TTC549 (cell line): ENCODE results near the gene PPP1R7.
"Not testable (repeated sequence)": the region's sequence is repeated elsewhere in the genome, so short reads cannot be mapped to it uniquely, and the experiment has no call there.

Experiments used
- FAIRE-seq: peaks from 2 replicates; lab custom pipeline; 2012; peaks lifted over from hg19 to GRCh38; lab: Jason Lieb, UNC

PPP1R7 gene

DNA sequence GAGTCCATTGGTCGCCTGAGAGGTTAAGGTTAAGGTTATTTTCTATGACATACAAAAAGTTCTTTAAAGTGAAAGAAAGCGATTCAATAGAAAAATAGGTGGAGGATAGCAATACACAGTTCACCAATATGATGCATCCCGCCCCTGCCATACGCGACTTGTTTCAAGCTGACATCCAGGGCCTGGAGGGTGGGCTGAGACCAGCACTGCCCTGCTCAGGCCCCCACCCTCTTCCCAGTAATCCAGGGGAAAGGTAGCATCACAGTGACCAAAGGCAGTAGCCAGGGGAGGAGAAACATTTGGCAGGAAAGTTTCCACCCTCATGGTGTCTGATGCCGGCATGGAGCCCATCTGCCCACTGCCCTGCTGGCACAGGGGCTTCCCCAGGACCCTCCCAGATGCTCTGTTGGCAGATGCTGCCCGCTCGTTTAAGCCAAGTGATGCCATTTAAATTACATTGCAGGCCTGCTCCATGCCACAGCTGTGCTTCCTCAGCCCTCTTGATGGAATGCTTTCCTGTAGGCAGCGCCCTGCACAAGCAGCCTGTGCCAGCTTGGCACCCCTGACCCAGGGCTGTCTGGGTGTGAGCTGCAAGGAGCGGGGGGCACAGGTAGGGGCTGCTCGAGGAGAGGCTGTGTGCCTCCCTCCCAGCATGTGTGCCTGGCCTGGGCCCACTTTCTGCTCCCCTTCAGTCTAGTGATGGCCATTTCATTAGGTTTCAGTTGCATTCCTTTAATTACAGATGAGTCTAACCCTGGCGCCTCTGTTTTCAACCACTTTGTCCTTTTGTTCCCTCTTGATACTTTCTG lies 27.5 kb downstream of the PPP1R7 start:
- no peak for FAIRE-seq

DNA sequence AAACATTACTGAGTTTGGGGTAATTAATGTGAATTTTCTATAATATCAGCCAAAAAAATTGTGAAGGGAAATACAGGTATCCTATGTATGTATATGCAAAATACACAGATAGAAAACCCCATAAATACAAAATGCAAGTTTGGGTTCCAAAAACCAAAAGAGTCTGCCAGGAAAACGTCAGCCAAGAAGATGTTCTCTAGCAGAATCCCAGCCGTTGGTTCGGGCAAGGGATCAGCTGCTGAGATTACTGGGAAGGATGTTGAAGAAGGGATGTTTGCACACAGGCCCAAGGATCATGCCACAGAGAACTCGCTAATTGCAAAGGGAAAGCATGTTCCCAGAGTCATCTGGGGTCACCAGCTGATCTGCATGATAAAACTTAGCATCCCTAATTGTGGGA lies 28.7 kb downstream of the PPP1R7 start:
- no peak for FAIRE-seq

GRCh38 chr2:241179899-241180298 lies 29.6 kb downstream of the PPP1R7 start:
- no peak for FAIRE-seq

DNA sequence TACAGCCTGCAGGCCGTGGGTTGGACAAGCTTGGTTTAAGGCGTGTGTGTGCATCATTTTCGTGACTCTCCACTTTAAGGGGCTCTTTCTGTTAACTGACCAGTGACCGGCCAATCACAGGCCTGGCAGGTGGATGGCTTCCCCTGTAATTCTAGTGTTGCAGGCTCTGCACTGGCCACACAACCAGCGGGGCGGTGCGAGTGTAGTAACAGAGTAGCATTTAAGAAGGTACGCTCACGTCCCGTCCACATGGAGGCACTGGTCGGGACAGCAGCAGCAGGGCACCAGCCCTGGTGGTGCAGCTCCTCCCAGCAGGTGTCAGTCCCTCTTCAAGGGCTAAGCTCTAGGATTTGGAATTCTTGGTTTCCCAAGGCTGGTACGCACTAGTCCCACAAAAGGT lies 30.2 kb downstream of the PPP1R7 start:
- FAIRE-seq: no peak

DNA sequence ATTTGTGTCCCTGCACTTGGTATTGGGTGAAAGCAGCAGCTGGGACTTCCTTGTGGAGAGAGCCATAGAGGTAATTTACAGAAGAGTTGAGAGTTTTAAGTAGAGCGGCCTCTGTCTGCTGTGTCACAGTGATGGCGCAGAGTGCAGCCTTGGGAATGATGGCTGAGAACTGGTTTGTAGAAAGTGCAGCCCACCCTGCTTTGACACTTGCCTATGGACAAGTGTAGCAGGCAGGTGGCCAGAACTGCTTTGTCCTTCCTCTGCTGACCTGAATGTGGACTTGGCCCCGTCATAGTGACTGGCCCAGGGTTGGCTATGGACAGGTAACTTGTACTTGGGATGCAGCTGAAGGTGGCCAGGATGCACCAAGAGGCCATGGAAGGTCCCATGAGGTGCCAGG lies 31.9 kb downstream of the PPP1R7 start:
- FAIRE-seq: no peak

DNA sequence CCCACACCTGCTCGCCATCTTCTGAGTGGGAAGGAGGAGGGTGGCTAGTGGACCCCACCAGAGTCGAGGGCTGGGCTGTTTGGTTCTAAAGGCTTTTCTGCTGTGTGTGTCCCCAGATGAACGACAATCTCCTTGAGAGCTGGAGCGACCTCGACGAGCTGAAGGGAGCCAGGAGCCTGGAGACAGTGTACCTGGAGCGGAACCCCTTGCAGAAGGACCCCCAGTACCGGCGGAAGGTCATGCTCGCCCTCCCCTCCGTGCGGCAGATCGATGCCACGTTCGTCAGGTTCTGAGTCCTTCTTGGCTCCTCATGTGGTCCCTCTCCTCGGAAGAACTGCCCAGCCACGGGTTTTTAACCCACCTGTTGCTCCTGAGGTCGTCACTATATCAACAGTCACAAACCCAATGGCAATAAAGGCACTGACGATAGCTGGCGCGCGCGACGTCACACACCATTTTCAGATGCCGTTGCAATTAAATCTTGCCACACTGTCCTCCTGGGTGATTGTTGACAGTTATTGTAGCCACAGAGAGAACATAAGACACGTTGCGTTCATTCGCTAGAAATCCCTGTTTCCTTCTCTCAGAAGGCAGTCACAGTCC lies 32.4 kb downstream of the PPP1R7 start:
- no peak for FAIRE-seq

- no peak for FAIRE-seq
Measured at GRCh38 chr2:241183221-241183620, 33.0 kb downstream of the PPP1R7 start.

GRCh38 chr2:241184901-241185300 lies 34.6 kb downstream of the PPP1R7 start:
- no peak for FAIRE-seq

DNA sequence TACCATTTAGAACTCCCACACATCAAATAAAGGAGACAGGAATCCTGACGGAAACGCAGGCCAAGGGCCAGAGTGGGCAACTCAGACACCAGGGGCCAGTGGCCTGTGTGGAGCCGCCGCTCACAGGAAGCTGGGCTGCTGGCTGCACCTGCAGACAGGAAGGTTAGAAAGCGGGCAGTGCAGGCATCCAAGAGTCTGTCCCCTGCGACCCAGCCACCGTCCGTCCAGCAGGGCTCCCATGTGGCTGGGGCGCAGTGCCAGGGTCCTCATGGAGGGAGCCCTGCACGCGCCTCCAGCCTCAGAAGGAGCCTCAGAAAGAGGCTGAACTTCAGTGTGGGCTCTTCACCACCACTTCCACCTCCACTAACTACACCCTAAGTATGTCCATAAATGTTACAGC lies 35.7 kb downstream of the PPP1R7 start:
- FAIRE-seq: no peak

- no peak for FAIRE-seq
Measured at GRCh38 chr2:241187101-241187917, 37.0 kb downstream of the PPP1R7 start.

- FAIRE-seq: no peak
Measured at GRCh38 chr2:241187918-241188234, 37.6 kb downstream of the PPP1R7 start.

DNA sequence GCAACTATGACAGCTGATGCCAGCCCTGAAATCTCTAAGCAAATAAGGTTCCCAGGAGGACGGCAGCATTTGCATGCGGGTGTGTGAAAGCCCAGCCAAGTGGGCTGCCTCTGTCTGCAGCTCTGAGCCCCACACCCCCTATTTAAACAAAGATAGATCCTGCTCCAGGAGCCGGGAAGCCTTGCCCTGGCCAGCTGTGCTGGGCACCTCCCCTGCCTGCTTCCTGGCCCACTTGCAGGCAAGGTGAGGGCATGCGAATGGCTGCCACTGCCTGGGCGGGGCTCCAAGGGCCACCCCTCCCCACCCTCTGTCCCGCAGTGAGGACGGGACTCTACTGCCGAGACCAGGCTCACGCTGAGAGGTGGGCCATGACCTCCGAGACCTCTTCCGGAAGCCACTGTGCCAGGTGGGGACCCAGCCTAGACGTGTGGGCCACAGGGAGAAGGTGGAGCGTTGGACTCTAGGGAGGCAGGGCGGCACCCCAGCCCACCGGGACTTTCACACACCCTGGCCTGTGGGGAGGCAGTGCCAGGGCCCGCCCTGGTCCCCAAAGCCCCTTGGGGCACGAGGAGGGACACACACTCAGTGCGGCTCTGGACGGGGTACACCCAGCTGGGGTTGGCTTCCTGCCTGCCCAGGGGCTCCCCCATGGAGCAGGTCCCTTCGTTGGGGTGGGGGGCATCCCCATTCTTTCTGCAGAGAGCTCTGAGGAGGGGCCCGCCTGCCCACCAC lies 38.3 kb downstream of the PPP1R7 start, which contains the start of gene ANO7:
TSS of gene ANO7 (plus strand) at position 317 of the 732 bp plus-strand sequence. CDS start 1,387 bp downstream, outside the sequence.
- FAIRE-seq: no peak

DNA sequence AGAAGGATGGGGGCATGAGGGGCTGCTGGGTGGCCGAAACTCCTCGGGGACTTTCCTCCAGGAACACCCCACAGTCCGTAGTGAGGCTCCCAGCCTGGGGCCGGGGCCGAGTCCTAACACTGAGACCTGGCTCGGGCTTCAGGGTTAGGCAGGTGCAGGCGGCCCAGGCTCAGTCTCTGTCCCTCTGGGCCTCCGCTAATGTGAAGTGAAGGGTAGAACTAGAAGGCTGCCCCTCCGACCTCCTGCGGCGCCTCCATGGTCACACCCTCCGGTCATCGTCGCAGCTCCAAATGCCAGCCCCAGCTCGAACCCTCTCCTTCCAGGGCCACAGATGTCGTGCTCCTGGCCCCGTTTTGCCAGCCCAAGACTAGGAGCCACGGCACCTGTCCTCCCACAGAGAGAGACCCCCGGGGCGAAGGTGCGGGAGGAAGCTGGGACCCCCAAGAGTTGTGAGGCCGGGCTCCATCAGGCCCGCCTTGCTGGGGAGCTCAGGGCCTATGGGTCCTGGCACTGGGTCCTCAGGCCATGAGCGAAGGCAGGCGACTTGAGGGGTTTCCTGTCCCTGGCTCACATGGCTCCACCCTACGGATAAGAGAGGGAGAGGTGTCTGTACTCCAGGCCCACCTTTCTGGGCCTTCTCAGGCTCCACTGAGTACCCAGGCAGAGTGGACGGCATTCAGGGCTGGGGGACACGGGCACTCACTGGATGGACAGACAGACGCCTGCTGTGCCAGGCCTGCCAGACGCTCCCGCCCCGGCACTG lies 39.0 kb downstream of the PPP1R7 start:
- FAIRE-seq: no peak

GRCh38 chr2:241189856-241190201 lies 39.6 kb downstream of the PPP1R7 start:
- no peak for FAIRE-seq

- FAIRE-seq: no peak
Measured at GRCh38 chr2:241190291-241190981, 40.2 kb downstream of the PPP1R7 start.

DNA sequence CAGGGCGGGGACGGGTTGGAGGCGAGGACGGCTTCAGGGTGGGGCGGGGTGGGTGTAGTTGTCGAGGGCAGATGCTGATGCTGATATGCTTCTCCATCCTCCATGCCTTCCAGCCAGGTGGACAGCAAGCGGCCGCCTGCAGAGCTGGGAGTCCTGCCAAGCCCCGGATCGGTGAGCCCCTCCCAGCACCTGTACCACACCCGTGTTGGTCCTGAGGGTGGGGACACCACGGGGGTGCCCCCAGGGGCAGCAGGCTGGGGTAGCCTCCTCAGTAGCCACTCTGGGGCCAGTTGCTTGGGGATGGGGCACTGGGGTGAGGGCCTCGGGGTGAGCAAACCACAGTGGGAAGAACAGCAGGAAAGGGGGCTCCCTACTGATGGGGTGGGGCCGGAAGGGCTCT lies 40.8 kb downstream of the PPP1R7 start:
- no peak for FAIRE-seq

DNA sequence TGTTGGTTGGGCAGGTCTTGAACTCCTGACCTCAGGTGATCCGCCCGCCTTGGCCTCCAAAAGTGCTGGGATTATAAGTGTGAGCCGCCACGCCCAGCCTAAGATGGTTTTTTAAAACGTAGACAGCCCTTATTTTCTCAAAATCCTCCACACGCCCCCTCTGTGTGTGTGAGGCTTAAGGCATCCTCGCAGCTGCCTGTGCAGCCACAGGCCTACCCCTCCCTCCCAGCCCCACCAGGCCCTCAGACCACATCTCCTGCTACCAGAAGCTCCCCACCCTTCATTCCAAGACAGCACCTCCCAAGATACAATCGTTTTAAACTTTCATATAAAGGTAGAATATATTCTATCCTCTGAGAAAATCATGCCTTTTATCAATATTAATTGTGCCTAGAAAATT lies 43.0 kb downstream of the PPP1R7 start:
- no peak for FAIRE-seq

DNA sequence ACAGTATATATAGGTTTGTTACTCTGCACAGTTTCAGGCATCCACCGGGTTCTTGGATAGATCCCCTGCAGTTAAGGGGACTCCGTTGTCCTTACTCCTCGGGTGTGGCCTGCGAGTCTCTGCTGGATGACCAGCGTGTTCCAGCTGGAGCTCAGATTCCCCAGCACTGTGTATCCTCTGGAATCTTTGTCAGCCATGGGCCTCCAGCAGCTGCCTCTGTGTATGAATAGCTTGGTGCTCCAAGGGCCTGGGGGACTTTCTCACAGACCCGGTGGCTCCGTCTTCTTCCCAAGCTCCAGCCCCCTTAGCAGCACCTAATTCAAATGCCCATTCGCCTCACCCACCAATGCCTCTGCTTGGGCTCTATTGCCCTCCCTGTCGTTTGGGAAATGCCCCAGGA lies 44.5 kb downstream of the PPP1R7 start:
- FAIRE-seq: no peak

DNA sequence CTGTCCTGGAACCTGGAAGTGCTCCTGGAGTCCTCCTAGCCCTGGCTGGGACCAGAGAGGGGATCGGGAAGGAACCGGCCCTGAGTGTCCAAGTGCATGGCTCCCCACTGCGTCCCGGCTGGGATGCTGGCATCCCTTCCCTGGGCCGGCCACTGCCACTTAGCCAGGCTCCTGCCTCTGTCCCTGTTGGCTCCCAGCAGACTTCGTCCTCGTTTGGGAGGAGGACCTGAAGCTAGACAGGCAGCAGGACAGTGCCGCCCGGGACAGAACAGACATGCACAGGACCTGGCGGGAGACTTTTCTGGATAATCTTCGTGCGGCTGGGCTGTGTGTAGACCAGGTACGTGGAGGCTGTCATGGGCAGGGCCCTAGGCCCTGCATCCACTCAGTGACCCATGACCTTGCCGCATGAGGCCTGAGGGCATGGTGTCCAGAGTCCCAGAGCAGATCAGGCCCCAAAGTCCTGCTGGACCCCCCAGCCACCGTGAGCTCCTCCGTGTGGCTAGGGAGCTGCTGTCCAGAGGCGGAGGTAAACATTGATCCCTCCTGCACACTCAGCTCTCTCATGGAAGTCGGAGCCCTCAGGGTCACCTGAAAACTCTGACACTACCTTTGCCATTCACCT lies 45.4 kb downstream of the PPP1R7 start:
- no peak for FAIRE-seq

- FAIRE-seq: not testable (repeated sequence)
Measured at GRCh38 chr2:241197246-241197645, 47.0 kb downstream of the PPP1R7 start.

- no peak for FAIRE-seq
Measured at GRCh38 chr2:241197947-241198346, 47.7 kb downstream of the PPP1R7 start.
